Measurements from ENCODE around the gene NPRL2.

NPRL2 gene

GRCh38 chr3:50383750-50384149, 33.2 kb upstream of the NPRL2 start:
- no peaks in the 10 kb centered on the region for H3K4me1 ChIP-seq (ENCODE audit: insufficient read depth, low read length)
- H3K9me3 ChIP-seq (ENCODE audit: insufficient read depth, low read depth, low read length), result no peaks in the 10 kb centered on the region
- no peak overlapping the region for H3K4me3 ChIP-seq (ENCODE audit: low read length)
- no peak overlapping the region for H3K27ac ChIP-seq (ENCODE audit: low read depth, low read length)
- H3K27me3 ChIP-seq (ENCODE audit: insufficient read depth, low read length), result no peaks in the 10 kb centered on the region
- WGBS, result 91% methylated on average over 6 of the region's 6 CpGs
- no peak overlapping the region for H3K9ac ChIP-seq (ENCODE audit: low read depth, low read length)
- no peaks in the 10 kb centered on the region for H3K36me3 ChIP-seq (ENCODE audit: insufficient read depth, low read length)

GRCh38 chr3:50382722-50383121, 32.1 kb upstream of the NPRL2 start:
- Histone ChIP-seq H3K9me3 (ENCODE audit: insufficient read depth, low read depth, low read length) (no peaks in the 10 kb centered on the region), H3K27ac (ENCODE audit: low read depth, low read length) (no peak overlapping the region), H3K9ac (ENCODE audit: low read depth, low read length) (no peak overlapping the region), H3K4me3 (ENCODE audit: low read length) (no peak overlapping the region), H3K4me1 (ENCODE audit: insufficient read depth, low read length) (no peaks in the 10 kb centered on the region), H3K27me3 (ENCODE audit: insufficient read depth, low read length) (no peaks in the 10 kb centered on the region), H3K36me3 (ENCODE audit: insufficient read depth, low read length) (no peaks in the 10 kb centered on the region)
- 88% methylated on average over 12 of the region's 12 CpGs for WGBS

- Histone ChIP-seq H3K27ac (ENCODE audit: low read depth, low read length) (no peak overlapping the region), H3K9ac (ENCODE audit: low read depth, low read length) (no peak overlapping the region)
- WGBS, result 93% methylated on average over 4 of the region's 4 CpGs
Observed at GRCh38 chr3:50381383-50381782, 30.8 kb upstream of the NPRL2 start.

GRCh38 chr3:50380405-50381085, 30.0 kb upstream of the NPRL2 start:
- H3K4me1 ChIP-seq (ENCODE audit: insufficient read depth, low read length), result no peaks in the 10 kb centered on the region
- 89% methylated on average over 17 of the region's 17 CpGs for WGBS

More at GRCh38 chr3:50381383-50381782, 30.8 kb upstream of the NPRL2 start:
- no peaks in the 10 kb centered on the region for H3K4me1 ChIP-seq (ENCODE audit: insufficient read depth, low read length)
- no peaks in the 10 kb centered on the region for H3K9me3 ChIP-seq (ENCODE audit: insufficient read depth, low read depth, low read length)
- no peaks in the 10 kb centered on the region for H3K36me3 ChIP-seq (ENCODE audit: insufficient read depth, low read length)
- H3K27me3 ChIP-seq (ENCODE audit: insufficient read depth, low read length), result no peaks in the 10 kb centered on the region
- no peak overlapping the region for H3K4me3 ChIP-seq (ENCODE audit: low read length)

GRCh38 chr3:50378757-50379156, 28.2 kb upstream of the NPRL2 start:
- no peaks in the 10 kb centered on the region for H3K36me3 ChIP-seq (ENCODE audit: insufficient read depth, low read length)
- H3K9me3 ChIP-seq (ENCODE audit: insufficient read depth, low read depth, low read length), result no peaks in the 10 kb centered on the region
- H3K27me3 ChIP-seq (ENCODE audit: insufficient read depth, low read length), result no peaks in the 10 kb centered on the region
- WGBS, result 89% methylated on average over 17 of the region's 17 CpGs
- no peak overlapping the region for H3K27ac ChIP-seq (ENCODE audit: low read depth, low read length)
- no peak overlapping the region for H3K4me3 ChIP-seq (ENCODE audit: low read length)
- H3K9ac ChIP-seq (ENCODE audit: low read depth, low read length), result no peak overlapping the region
- H3K4me1 ChIP-seq (ENCODE audit: insufficient read depth, low read length), result no peaks in the 10 kb centered on the region

More at GRCh38 chr3:50380405-50381085, 30.0 kb upstream of the NPRL2 start:
- no peaks in the 10 kb centered on the region for H3K9me3 ChIP-seq (ENCODE audit: insufficient read depth, low read depth, low read length)
- H3K4me3 ChIP-seq (ENCODE audit: low read length), result no peak overlapping the region
- no peak overlapping the region for H3K27ac ChIP-seq (ENCODE audit: low read depth, low read length)
- H3K27me3 ChIP-seq (ENCODE audit: insufficient read depth, low read length), result no peaks in the 10 kb centered on the region
- no peaks in the 10 kb centered on the region for H3K36me3 ChIP-seq (ENCODE audit: insufficient read depth, low read length)
- H3K9ac ChIP-seq (ENCODE audit: low read depth, low read length), result no peak overlapping the region

- 71% methylated on average over 6 of the region's 6 CpGs for WGBS
- Histone ChIP-seq H3K4me3 (ENCODE audit: low read length) (no peak overlapping the region), H3K36me3 (ENCODE audit: insufficient read depth, low read length) (no peaks in the 10 kb centered on the region), H3K4me1 (ENCODE audit: insufficient read depth, low read length) (peaks cover 2% of the 10 kb centered on the region; the same call in 1 of the 2 replicates), H3K9me3 (ENCODE audit: insufficient read depth, low read depth, low read length) (no peaks in the 10 kb centered on the region), H3K27ac (ENCODE audit: low read depth, low read length) (no peak overlapping the region), H3K9ac (ENCODE audit: low read depth, low read length) (no peak overlapping the region), H3K27me3 (ENCODE audit: insufficient read depth, low read length) (no peaks in the 10 kb centered on the region)
Observed at GRCh38 chr3:50378024-50378423, 27.4 kb upstream of the NPRL2 start.

- Histone ChIP-seq H3K4me1 (ENCODE audit: insufficient read depth, low read length) (peaks cover 19% of the 10 kb centered on the region), H3K9me3 (ENCODE audit: insufficient read depth, low read depth, low read length) (no peaks in the 10 kb centered on the region), H3K27me3 (ENCODE audit: insufficient read depth, low read length) (no peaks in the 10 kb centered on the region), H3K36me3 (ENCODE audit: insufficient read depth, low read length) (no peaks in the 10 kb centered on the region), H3K9ac (ENCODE audit: low read depth, low read length) (no peak overlapping the region), H3K27ac (ENCODE audit: low read depth, low read length) (no peak overlapping the region), H3K4me3 (ENCODE audit: low read length) (no peak overlapping the region)
- WGBS, result 75% methylated on average over 7 of the region's 7 CpGs
Observed at GRCh38 chr3:50375258-50375931, 24.8 kb upstream of the NPRL2 start.

GRCh38 chr3:50374363-50375257, 24.0 kb upstream of the NPRL2 start:
- WGBS, result 69% methylated on average over 22 of the region's 22 CpGs

GRCh38 chr3:50373146-50374051, 22.8 kb upstream of the NPRL2 start:
- Histone ChIP-seq H3K27me3 (ENCODE audit: insufficient read depth, low read length) (no peaks in the 10 kb centered on the region), H3K9ac (ENCODE audit: low read depth, low read length) (no peak overlapping the region), H3K9me3 (ENCODE audit: insufficient read depth, low read depth, low read length) (no peaks in the 10 kb centered on the region), H3K36me3 (ENCODE audit: insufficient read depth, low read length) (no peaks in the 10 kb centered on the region), H3K4me1 (ENCODE audit: insufficient read depth, low read length) (peaks cover 19% of the 10 kb centered on the region), H3K4me3 (ENCODE audit: low read length) (no peak overlapping the region), H3K27ac (ENCODE audit: low read depth, low read length) (no peak overlapping the region)
- 45% methylated on average over 12 of the region's 12 CpGs for WGBS

More at GRCh38 chr3:50374363-50375257, 24.0 kb upstream of the NPRL2 start:
- H3K9me3 ChIP-seq (ENCODE audit: insufficient read depth, low read depth, low read length), result no peaks in the 10 kb centered on the region
- no peak overlapping the region for H3K27ac ChIP-seq (ENCODE audit: low read depth, low read length)
- H3K4me1 ChIP-seq (ENCODE audit: insufficient read depth, low read length), result peaks cover 19% of the 10 kb centered on the region
- H3K9ac ChIP-seq (ENCODE audit: low read depth, low read length), result no peak overlapping the region
- no peaks in the 10 kb centered on the region for H3K36me3 ChIP-seq (ENCODE audit: insufficient read depth, low read length)
- no peaks in the 10 kb centered on the region for H3K27me3 ChIP-seq (ENCODE audit: insufficient read depth, low read length)
- H3K4me3 ChIP-seq (ENCODE audit: low read length), result no peak overlapping the region

GRCh38 chr3:50372349-50372748, 21.8 kb upstream of the NPRL2 start:
- WGBS, result 76% methylated on average over 8 of the region's 8 CpGs
- no peak overlapping the region for H3K4me3 ChIP-seq (ENCODE audit: low read length)
- H3K4me1 ChIP-seq (ENCODE audit: insufficient read depth, low read length), result peaks cover 19% of the 10 kb centered on the region
- no peak overlapping the region for H3K9ac ChIP-seq (ENCODE audit: low read depth, low read length)
- 0 out of 2 replicates have a peak overlapping the region, but pooled peaks have one; percentile 35 for H3K27ac ChIP-seq (ENCODE audit: low read depth, low read length)
- no peaks in the 10 kb centered on the region for H3K27me3 ChIP-seq (ENCODE audit: insufficient read depth, low read length)
- no peaks in the 10 kb centered on the region for H3K36me3 ChIP-seq (ENCODE audit: insufficient read depth, low read length)
- no peaks in the 10 kb centered on the region for H3K9me3 ChIP-seq (ENCODE audit: insufficient read depth, low read depth, low read length)
